ENCODE results near the gene PTTG1IP. TPM values are rescaled to one million over a fixed set of nuclear protein-coding genes. Genes with fewer than 3 reads are reported as not detected.

PTTG1IP gene
- total RNA-seq, 3 donors from 2014 or later = 33.8 to 37.6 (median 34.6) TPM

- H3K9me3 Mint-ChIP-seq = no peaks in the 10 kb centered on the region
- peaks cover 46% of the 10 kb centered on the region for H3K36me3 Mint-ChIP-seq (ENCODE audit: insufficient read depth)
- no peak overlapping the region for H3K4me3 Mint-ChIP-seq
- H3K27me3 Mint-ChIP-seq (ENCODE audit: low read depth) = no peaks in the 10 kb centered on the region
- peaks cover 15% of the 10 kb centered on the region for H3K4me1 Mint-ChIP-seq (ENCODE audit: low read depth)
- DNase-seq (no peak), ATAC-seq (no peak)
Observed at GRCh38 chr21:44903689-44904088, 30.2 kb upstream of the PTTG1IP start.

GRCh38 chr21:44903050-44903685, 29.7 kb upstream of the PTTG1IP start:
- H3K27me3 Mint-ChIP-seq (ENCODE audit: low read depth) = no peaks in the 10 kb centered on the region
- peaks cover 48% of the 10 kb centered on the region for H3K36me3 Mint-ChIP-seq (ENCODE audit: insufficient read depth)
- DNase-seq (no peak), ATAC-seq (no peak)
- H3K9me3 Mint-ChIP-seq = no peaks in the 10 kb centered on the region
- H3K4me3 Mint-ChIP-seq = no peak overlapping the region
- peaks cover 11% of the 10 kb centered on the region for H3K4me1 Mint-ChIP-seq (ENCODE audit: low read depth)

DNA sequence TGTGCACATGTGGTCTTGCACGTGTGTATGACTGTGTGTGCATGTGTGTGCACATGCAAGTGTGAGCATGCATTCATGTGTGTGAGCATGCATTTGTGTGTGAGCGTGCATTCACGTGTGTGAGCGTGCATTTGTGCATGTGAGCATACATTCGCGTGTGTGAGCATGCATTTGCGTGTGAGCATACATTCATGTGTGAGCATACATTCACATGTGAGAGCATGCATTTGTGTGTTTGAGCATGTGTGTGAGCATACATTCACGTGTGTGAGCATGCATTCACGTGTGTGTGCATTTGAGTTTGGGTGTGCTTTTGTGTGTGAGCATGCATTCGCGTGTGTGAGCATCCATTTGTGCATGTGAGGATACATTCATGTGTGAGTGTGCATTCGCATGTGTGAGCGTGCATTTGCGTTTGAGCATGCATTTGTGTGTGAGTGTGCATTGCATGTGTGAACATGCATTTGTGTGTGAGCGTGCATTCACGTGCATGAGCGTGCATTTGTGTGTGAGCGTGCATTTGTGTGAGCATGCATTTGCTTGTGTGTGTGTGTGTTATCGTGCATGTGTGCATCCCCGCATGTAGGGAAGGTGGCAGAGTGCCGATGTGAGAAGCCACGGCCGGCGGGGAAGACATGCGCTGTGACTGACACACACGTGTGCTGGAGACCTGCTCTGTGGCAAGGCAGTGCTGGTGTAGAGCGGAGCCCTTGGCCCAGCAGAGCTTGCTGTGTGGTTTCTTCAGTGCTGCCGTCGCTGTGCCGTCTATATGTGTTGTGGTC, 29.0 kb upstream of the PTTG1IP start:
- Mint-ChIP-seq H3K9me3 (no peaks in the 10 kb centered on the region), H3K4me3 (no peak overlapping the region), H3K4me1 (ENCODE audit: low read depth) (peaks cover 5% of the 10 kb centered on the region), H3K36me3 (ENCODE audit: insufficient read depth) (peaks cover 48% of the 10 kb centered on the region), H3K27me3 (ENCODE audit: low read depth) (no peaks in the 10 kb centered on the region)
- ATAC-seq = no peak
- DNase-seq = no peak

DNA sequence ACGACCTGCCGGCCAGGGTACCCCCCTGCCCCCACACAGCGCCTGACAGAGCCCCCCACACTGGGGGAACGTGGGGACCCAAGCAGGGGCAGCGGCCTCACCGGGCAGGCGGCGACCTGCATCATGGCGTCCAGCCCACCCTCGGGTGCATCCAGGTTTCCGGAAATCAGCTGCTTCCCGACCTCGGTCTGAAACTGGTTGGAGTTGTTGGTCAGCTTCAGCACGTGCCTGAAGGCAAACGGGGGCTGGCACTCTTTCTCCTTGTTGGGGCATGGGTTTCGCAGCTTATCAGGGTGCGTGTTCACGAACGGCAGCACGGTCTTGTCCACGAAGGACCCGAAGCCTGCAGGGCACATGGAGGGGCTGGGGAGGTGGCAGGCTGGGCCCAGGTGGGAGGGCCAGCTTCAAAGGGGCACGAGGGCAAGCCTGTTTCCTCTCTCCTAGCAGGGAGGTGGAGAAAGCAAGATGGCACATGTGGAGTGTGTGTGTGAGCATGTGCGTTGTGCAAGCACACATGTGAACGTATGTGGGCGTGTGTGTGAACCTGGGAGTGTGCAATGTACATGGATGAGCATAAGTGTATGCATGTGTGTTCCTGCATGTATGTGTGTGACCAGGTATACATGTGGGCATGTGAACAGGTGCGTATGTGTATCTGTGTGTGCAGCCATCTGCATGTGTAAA, 28.0 kb upstream of the PTTG1IP start:
- Mint-ChIP-seq H3K36me3 (ENCODE audit: insufficient read depth) (peaks cover 48% of the 10 kb centered on the region), H3K4me3 (no peak overlapping the region), H3K4me1 (ENCODE audit: low read depth) (peaks cover 5% of the 10 kb centered on the region), H3K27me3 (ENCODE audit: low read depth) (no peaks in the 10 kb centered on the region), H3K9me3 (no peaks in the 10 kb centered on the region)
- ATAC-seq (no peak), DNase-seq (no peak)

DNA sequence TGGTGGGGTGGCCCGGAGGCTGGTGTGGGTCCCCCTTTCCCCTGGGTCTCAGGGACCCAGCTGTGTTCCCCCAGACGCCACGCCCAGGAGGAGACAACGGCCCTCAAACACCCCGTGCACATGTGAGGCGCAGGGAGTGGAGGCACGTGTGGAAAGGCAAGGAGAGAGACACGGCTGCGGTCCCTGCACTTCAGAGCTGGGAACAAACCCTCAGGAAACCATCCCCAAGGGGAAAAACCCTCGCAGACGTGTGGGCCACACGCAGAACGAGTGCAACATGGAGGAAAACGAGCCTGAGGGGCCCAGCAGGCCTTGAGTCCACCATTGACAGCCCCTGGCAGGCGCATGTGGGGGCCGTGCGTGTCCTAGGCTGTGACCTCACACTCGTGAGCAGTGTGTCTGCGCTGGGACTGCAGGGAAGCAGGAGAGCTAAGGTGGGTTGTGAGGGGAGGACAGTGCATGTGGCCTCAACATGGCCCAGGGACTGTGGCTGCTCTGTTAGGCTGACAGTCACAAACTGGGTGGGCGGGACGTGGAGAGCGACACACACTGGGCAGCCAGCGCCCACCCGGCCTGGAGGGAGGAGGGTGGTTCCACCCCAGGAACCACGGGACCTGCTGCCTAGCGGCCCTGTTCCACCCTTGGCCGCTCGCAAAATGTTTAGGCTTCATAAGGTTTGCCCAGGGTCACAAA, 27.2 kb upstream of the PTTG1IP start:
- no peak overlapping the region for H3K4me3 Mint-ChIP-seq
- no peaks in the 10 kb centered on the region for H3K27me3 Mint-ChIP-seq (ENCODE audit: low read depth)
- H3K9me3 Mint-ChIP-seq = no peaks in the 10 kb centered on the region
- peaks cover 49% of the 10 kb centered on the region for H3K36me3 Mint-ChIP-seq (ENCODE audit: insufficient read depth)
- no peak for ATAC-seq
- DNase-seq = no peak
- peaks cover 5% of the 10 kb centered on the region for H3K4me1 Mint-ChIP-seq (ENCODE audit: low read depth)

GRCh38 chr21:44899768-44900558, 26.5 kb upstream of the PTTG1IP start:
- DNase-seq (no peak), ATAC-seq (no peak)
- Mint-ChIP-seq H3K4me1 (ENCODE audit: low read depth) (peaks cover 5% of the 10 kb centered on the region), H3K36me3 (ENCODE audit: insufficient read depth) (peaks cover 49% of the 10 kb centered on the region), H3K4me3 (no peak overlapping the region), H3K9me3 (no peaks in the 10 kb centered on the region), H3K27me3 (ENCODE audit: low read depth) (no peaks in the 10 kb centered on the region)

GRCh38 chr21:44898851-44899767, 25.6 kb upstream of the PTTG1IP start:
- Mint-ChIP-seq H3K36me3 (ENCODE audit: insufficient read depth) (peaks cover 41% of the 10 kb centered on the region), H3K9me3 (no peaks in the 10 kb centered on the region), H3K4me3 (no peak overlapping the region), H3K27me3 (ENCODE audit: low read depth) (no peaks in the 10 kb centered on the region), H3K4me1 (ENCODE audit: low read depth) (no peaks in the 10 kb centered on the region)
- ATAC-seq = no peak
- no peak for DNase-seq

GRCh38 chr21:44898011-44898488, 24.6 kb upstream of the PTTG1IP start:
- peaks cover 37% of the 10 kb centered on the region for H3K36me3 Mint-ChIP-seq (ENCODE audit: insufficient read depth)
- no peaks in the 10 kb centered on the region for H3K9me3 Mint-ChIP-seq
- ATAC-seq = no peak
- DNase-seq = no peak
- H3K4me1 Mint-ChIP-seq (ENCODE audit: low read depth) = peaks cover 7% of the 10 kb centered on the region
- no peak overlapping the region for H3K4me3 Mint-ChIP-seq
- no peaks in the 10 kb centered on the region for H3K27me3 Mint-ChIP-seq (ENCODE audit: low read depth)

- ATAC-seq (peak in 1 of 2 donors; percentile 19), DNase-seq (no peak)
- Mint-ChIP-seq H3K36me3 (ENCODE audit: insufficient read depth) (peaks cover 31% of the 10 kb centered on the region), H3K27me3 (ENCODE audit: low read depth) (no peaks in the 10 kb centered on the region), H3K4me1 (ENCODE audit: low read depth) (peaks cover 12% of the 10 kb centered on the region), H3K4me3 (no peak overlapping the region), H3K9me3 (no peaks in the 10 kb centered on the region)
Observed at GRCh38 chr21:44897326-44898010, 24.0 kb upstream of the PTTG1IP start.

- H3K9me3 Mint-ChIP-seq = no peaks in the 10 kb centered on the region
- peaks cover 14% of the 10 kb centered on the region for H3K4me1 Mint-ChIP-seq (ENCODE audit: low read depth)
- H3K4me3 Mint-ChIP-seq = no peak overlapping the region
- DNase-seq = no peak
- no peaks in the 10 kb centered on the region for H3K27me3 Mint-ChIP-seq (ENCODE audit: low read depth)
- no peak for ATAC-seq
- peaks cover 24% of the 10 kb centered on the region for H3K36me3 Mint-ChIP-seq (ENCODE audit: insufficient read depth)
Observed at GRCh38 chr21:44896561-44897286, 23.2 kb upstream of the PTTG1IP start.

DNA sequence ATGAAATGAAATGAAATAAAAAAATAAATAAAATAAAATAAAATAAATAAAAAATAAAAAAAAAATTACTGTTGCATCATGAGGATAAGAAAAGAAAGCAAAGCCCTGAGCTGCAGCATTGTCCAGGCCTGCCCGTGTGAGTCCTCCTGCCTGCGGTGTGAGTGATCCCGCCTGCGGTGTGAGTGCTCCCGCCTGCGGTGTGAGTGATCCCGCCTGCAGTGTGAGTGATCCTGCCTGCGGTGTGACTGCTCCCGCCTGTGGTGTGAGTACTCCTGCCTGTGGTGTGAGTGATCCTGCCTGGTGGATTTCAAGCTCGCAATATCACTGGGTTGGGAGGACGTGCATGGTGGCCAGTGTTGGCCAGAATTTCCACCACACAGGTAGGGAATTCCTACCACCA, 22.4 kb upstream of the PTTG1IP start:
- H3K36me3 Mint-ChIP-seq (ENCODE audit: insufficient read depth) = peaks cover 21% of the 10 kb centered on the region
- peaks cover 14% of the 10 kb centered on the region for H3K4me1 Mint-ChIP-seq (ENCODE audit: low read depth)
- no peaks in the 10 kb centered on the region for H3K9me3 Mint-ChIP-seq
- ATAC-seq (no peak), DNase-seq (no peak)
- H3K4me3 Mint-ChIP-seq = no peak overlapping the region
- H3K27me3 Mint-ChIP-seq (ENCODE audit: low read depth) = no peaks in the 10 kb centered on the region

DNA sequence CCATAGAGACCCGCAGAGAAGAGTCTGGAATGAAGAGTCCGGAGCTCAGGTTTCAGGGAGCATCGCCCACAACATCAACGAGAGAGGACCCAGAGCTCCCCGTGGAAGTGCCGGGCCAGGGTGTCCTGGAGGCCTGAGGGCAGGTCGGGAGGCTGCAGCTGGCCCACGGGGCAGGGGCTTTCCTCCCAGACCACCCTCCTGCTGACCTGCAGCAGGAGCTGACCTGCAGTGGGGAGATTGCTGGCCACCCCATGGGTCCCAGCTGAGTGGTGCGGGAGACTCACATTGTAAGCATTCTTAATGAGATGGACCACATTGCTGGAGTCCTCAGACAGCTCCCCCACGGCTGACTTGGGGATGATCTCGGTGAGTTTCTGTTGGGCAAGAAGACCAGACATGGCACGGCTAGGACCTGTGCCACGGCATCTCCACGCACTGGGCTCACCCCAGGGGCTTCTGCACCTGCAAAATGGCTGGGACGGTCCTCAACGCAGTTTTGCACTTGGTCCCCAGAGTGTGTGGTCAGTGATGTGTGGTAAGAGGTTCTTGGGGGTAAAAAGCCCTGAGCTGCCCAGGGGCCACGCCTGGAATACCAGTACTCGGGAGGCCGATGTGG, 21.3 kb upstream of the PTTG1IP start:
- no peak for DNase-seq
- no peak for ATAC-seq
- Mint-ChIP-seq H3K27me3 (ENCODE audit: low read depth) (no peaks in the 10 kb centered on the region), H3K36me3 (ENCODE audit: insufficient read depth) (peaks cover 15% of the 10 kb centered on the region), H3K4me1 (ENCODE audit: low read depth) (peaks cover 14% of the 10 kb centered on the region), H3K4me3 (no peak overlapping the region), H3K9me3 (no peaks in the 10 kb centered on the region)

All from activated T-cell treated with anti-CD3 and anti-CD28 coated beads, Interleukin-2, amount 50 U/mL, for 4 hours (primary cell).